ENCODE data around the gene IGFBP2. TPM values are rescaled to one million over a fixed set of nuclear protein-coding genes. Genes with fewer than 3 reads are reported as not detected.

Gene IGFBP2
- total and polyA plus RNA-seq, 2 of the 8 experiments (the other 6 are each of a cell fraction or from before 2014, with no cell fraction given): 326 to 782 TPM

GRCh38 chr2:216622526-216622925 lies 10.7 kb upstream of the IGFBP2 start:
- no peak overlapping the region for H4K5ac ChIP-seq (ENCODE audit: insufficient read length, low read depth, low read length)
- H2BK15ac ChIP-seq (ENCODE audit: low read length): no peak overlapping the region
- H2AK5ac ChIP-seq (ENCODE audit: low read depth, low read length): no peak overlapping the region
- ChIA-PET POLR2A (ENCODE audit: partially characterized antibody) (interaction anchor here (1.5 to 5.1 kb wide), 2 partner anchors 10 to 13 kb away, joined by 3 to 32 read pairs; no protein-coding TSS in a partner anchor), CTCF (ENCODE audit: partially characterized antibody) (interaction anchor here (0.7 to 8.4 kb wide), 5 partner anchors 9 to 103 kb away, joined by 4 to 70 read pairs (median 8); no protein-coding TSS in a partner anchor)
- H2BK120ac ChIP-seq (replicated peaks; ENCODE audit: low read depth, low read length): no peak overlapping the region
- no peaks in the 10 kb centered on the region; the same call in 1 of the 2 replicates for H3K23me2 ChIP-seq (ENCODE audit: low read depth, low read length)
- H3K4me1 ChIP-seq (replicated peaks in 1 of 4; ENCODE audit: control insufficient read depth in 3 of 4, insufficient read depth in 4 of 4, low read length in 3 of 4): peaks cover 10 to 17% (median 14%) of the 10 kb centered on the region in 4 experiments
- no peaks in the 10 kb centered on the region for H3K36me3 ChIP-seq (ENCODE audit: control insufficient read depth in 2 of 4, insufficient read depth in 4 of 4, low read length in 3 of 4)
- H2AFZ ChIP-seq (ENCODE audit: low read length): no peak overlapping the region
- H2BK20ac ChIP-seq (ENCODE audit: low read length): no peak overlapping the region
- no peaks in the 10 kb centered on the region for H3K79me1 ChIP-seq (ENCODE audit: low read depth, low read length)
- H4K20me1 ChIP-seq (replicated peaks in 1 of 2; ENCODE audit: control insufficient read depth in 1 of 2, insufficient read depth in 2 of 2, low read length in 2 of 2): no peaks in the 10 kb centered on the region
- H3K27me3 ChIP-seq (replicated peaks in 1 of 4; ENCODE audit: control insufficient read depth in 3 of 4, extremely low read depth in 1 of 4, insufficient read depth in 3 of 4, low read length in 3 of 4): no peaks in the 10 kb centered on the region; a peak in 1 of 7 replicates
- FAIRE-seq: no peak
- H2BK12ac ChIP-seq (ENCODE audit: low read depth, low read length): no peak overlapping the region
- H3K27ac ChIP-seq (ENCODE audit: low read depth, low read length): no peak overlapping the region
- no peak overlapping the region for H3K4me3 ChIP-seq (ENCODE audit: extremely low read depth in 1 of 4, insufficient read depth in 2 of 4, low read depth in 3 of 4, low read length in 4 of 4)
- no peaks in the 10 kb centered on the region for H3K79me2 ChIP-seq (ENCODE audit: control insufficient read depth in 1 of 2, insufficient read depth in 2 of 2, low read length in 2 of 2)
- no peak overlapping the region for H4K91ac ChIP-seq (replicated peaks; ENCODE audit: insufficient read length, low read length)
- no peak for DNase-seq (ENCODE audit: low read depth in 1 of 2, low spot score in 2 of 2)
- 77% methylated on average over 4 of the region's 4 CpGs; no CpG with 5 or more reads in 1 of the 2 experiments for WGBS, 2 experiments (ENCODE audit: extremely low coverage in 1 of 2, insufficient coverage in 1 of 2, insufficient read length in 1 of 2, insufficient replicate concordance in 2 of 2, low coverage in 1 of 2, low lambda C conversion rate in 2 of 2, missing lambda C conversion rate in 1 of 2)
- no peak overlapping the region for H3K4ac ChIP-seq (replicated peaks; ENCODE audit: insufficient read length, low read depth, low read length)
- H2BK5ac ChIP-seq (ENCODE audit: low read depth, low read length): no peak overlapping the region
- H3K18ac ChIP-seq (ENCODE audit: extremely low read depth, low read length): no peak overlapping the region
- no peak overlapping the region for H3K14ac ChIP-seq (ENCODE audit: insufficient read length)
- no peaks in the 10 kb centered on the region; a peak in 1 of 4 replicates for H3K9me3 ChIP-seq (ENCODE audit: insufficient read depth in 2 of 2, low read depth in 1 of 2, low read length in 1 of 2)
- no peak overlapping the region for H3K56ac ChIP-seq (replicated peaks; ENCODE audit: insufficient read length, low read depth, low read length)
- H3K4me2 ChIP-seq (ENCODE audit: insufficient read depth in 1 of 2, low read depth in 2 of 2, low read length in 2 of 2): no peak overlapping the region
- no peak overlapping the region; the same call in 1 of the 2 replicates for H4K8ac ChIP-seq (ENCODE audit: extremely low read depth, insufficient read depth, low read length)
- no peak overlapping the region for H3K23ac ChIP-seq (ENCODE audit: insufficient read length)
- no peak overlapping the region for H3K9ac ChIP-seq (replicated peaks in 1 of 4; ENCODE audit: extremely low read depth in 1 of 4, low read depth in 3 of 4, low read length in 3 of 4)
- TF ChIP-seq YY1 (IDR thresholded peaks at IDR 0.05; ENCODE audit: low read depth, low read length) (no peak), PHF8 (conservative IDR thresholded peaks at IDR 0.05; ENCODE audit: low read depth, low read length) (no peak), E2F6 (IDR thresholded peaks at IDR 0.05) (no peak), RAD21 (IDR thresholded peaks at IDR 0.05 in 1 of 2, conservative IDR thresholded peaks at IDR 0.05 in 1 of 2; ENCODE audit: low read depth in 2 of 2, low read length in 2 of 2) (no peak), MAX (IDR thresholded peaks at IDR 0.05) (no peak), MAFK (IDR thresholded peaks at IDR 0.05; ENCODE audit: low read depth, low read length) (no peak), POU5F1 (IDR thresholded peaks at IDR 0.05; ENCODE audit: low read depth, low read length) (no peak), GTF2F1 (IDR thresholded peaks at IDR 0.05; ENCODE audit: borderline replicate concordance, low read depth, low read length) (no peak), TAF1 (IDR thresholded peaks at IDR 0.05; ENCODE audit: low read depth, low read length) (no peak), EGR1 (IDR thresholded peaks at IDR 0.05; ENCODE audit: borderline replicate concordance, low read depth, low read length) (no peak), CREB1 (IDR thresholded peaks at IDR 0.05) (no peak), ATF3 (IDR thresholded peaks at IDR 0.05; ENCODE audit: insufficient read depth, low read depth, low read length) (no peak)

Measured in H1 (cell line).